ENCODE data around the gene RPL3. TPM values are rescaled to one million over a fixed set of nuclear protein-coding genes. Genes with fewer than 3 reads are reported as not detected.

Gene RPL3
- total and polyA plus RNA-seq, 2 donors, result 1,908 to 4,002 TPM

DNA sequence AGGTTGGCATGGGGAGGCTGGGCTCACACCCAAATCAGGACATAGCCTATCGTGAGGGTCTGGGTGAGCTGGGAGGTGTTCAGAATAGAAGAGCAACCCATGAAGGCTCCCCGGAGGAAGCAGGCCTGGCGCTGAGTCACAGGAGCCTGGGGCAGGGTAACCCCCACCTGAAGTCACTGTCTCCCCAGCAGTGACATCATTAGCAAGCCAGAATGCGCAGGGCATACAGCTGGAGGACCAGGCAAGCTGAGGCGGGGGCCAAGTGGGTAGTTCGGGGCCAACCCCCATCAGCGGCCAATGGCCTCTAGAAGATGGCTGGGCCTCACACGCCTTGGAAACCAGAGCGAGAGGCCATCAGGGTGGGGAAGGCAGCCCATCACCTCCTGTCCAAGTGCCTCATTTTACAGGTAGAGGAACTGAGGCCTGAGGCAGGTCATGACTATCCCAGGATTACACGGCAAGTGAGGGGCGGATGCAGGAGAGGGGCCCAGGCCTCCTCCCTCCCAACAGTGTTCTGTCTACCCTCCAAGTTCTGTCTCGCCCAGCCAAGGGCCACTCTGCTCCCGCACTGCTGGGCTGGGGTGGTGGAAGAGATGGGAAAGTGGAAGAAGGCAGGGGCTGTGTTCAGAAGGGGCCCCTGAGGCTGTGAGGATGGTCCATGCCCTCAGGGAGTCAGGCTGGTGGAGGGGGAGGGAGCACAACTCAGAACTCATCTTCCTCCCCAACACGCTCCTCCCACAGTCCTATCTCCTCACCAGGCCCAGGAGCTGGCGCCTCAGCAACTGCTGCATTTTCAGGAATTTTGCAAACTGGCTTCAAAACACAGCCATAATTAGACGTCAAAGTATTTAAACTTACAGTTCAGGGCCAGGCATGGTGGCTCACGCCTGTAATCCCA is 24.6 kb downstream of the RPL3 start:
- no peak for DNase-seq (ENCODE audit: extremely low spot score)
- peaks cover 2% of the 10 kb centered on the region for H3K4me1 ChIP-seq (ENCODE audit: insufficient read depth)
- no peaks in the 10 kb centered on the region for H3K36me3 ChIP-seq (ENCODE audit: insufficient read depth)
- 93% methylated on average over 17 of the region's 17 CpGs for WGBS
- no peak overlapping the region for H3K4me3 ChIP-seq (ENCODE audit: low read depth, low read length)
- H3K27ac ChIP-seq (ENCODE audit: low read depth), result no peak overlapping the region

- WGBS, result 83% methylated on average over 15 of the region's 15 CpGs
- Histone ChIP-seq H3K4me3 (ENCODE audit: low read depth, low read length) (no peak overlapping the region), H3K4me1 (ENCODE audit: insufficient read depth) (peaks cover 2% of the 10 kb centered on the region), H3K36me3 (ENCODE audit: insufficient read depth) (no peaks in the 10 kb centered on the region), H3K27ac (ENCODE audit: low read depth) (no peak overlapping the region)
- no peak for DNase-seq (ENCODE audit: extremely low spot score)
These were observed 25.6 kb downstream of the RPL3 start for GRCh38 chr22:39293766-39294368.

GRCh38 chr22:39292561-39293074 is 26.8 kb downstream of the RPL3 start:
- WGBS, result 36% methylated on average over 12 of the region's 12 CpGs
- H3K4me3 ChIP-seq (ENCODE audit: low read depth, low read length), result no peak overlapping the region

DNA sequence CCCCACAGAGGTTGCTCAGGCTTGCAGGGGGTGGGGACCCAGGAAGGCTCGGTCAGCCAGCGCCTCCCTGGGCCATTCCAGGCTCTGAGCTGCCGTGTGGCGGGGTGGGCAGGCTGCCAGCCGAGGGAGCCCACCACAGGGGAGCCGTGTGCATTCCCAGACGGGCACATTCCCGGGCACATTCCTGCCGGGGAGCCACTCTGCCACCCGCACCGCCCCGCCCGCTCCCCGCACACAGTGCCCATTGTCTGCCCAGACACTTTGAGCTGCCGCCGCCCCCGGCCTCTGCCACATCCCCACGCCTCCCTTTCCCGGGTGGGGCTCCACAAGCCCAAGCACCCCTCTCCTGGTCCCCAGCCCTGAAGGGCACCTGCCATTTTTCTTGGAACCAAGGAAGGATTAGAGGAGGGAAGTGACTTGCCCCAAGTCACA is 27.4 kb downstream of the RPL3 start:
- Histone ChIP-seq H3K4me3 (ENCODE audit: low read depth, low read length) (no peak overlapping the region), H3K27ac (ENCODE audit: low read depth) (peak overlapping the region; percentile 59), H3K36me3 (ENCODE audit: insufficient read depth) (no peaks in the 10 kb centered on the region), H3K4me1 (ENCODE audit: insufficient read depth) (no peaks in the 10 kb centered on the region)
- 74% methylated on average over 19 of the region's 19 CpGs for WGBS
- no peak for DNase-seq (ENCODE audit: extremely low spot score)

More at GRCh38 chr22:39292561-39293074, 26.8 kb downstream of the RPL3 start:
- Histone ChIP-seq H3K4me1 (ENCODE audit: insufficient read depth) (peaks cover 2% of the 10 kb centered on the region), H3K27ac (ENCODE audit: low read depth) (peak overlapping the region; percentile 59), H3K36me3 (ENCODE audit: insufficient read depth) (no peaks in the 10 kb centered on the region)
- DNase-seq (ENCODE audit: extremely low spot score), result no peak

GRCh38 chr22:39291523-39291922 is 27.9 kb downstream of the RPL3 start:
- 90% methylated on average over 10 of the region's 10 CpGs for WGBS
- Histone ChIP-seq H3K27ac (ENCODE audit: low read depth) (no peak overlapping the region), H3K36me3 (ENCODE audit: insufficient read depth) (no peaks in the 10 kb centered on the region), H3K4me1 (ENCODE audit: insufficient read depth) (no peaks in the 10 kb centered on the region), H3K4me3 (ENCODE audit: low read depth, low read length) (no peak overlapping the region)
- DNase-seq (ENCODE audit: extremely low spot score), result no peak

DNA sequence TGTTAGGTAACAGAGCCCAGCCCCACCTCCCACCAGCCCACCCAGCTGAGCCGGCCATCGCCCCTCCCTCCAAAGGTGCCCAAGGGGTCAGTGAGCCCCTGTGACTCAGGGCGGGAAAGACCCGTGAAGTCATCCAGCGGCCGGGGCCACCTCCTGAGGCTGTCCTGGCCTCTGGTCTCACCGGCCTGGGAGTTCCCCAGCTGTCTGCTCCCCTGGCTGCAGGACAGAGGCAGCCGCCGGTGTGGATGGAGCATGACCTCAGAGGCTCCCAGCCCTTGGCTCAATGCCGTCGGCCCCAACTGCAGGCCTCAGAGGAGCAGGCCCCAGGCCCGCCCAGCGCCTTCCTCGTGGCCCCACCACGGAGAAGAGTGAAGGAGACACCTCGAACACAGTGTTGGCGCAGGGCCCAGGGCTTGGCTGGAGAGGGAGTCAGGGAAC is 28.7 kb downstream of the RPL3 start:
- Histone ChIP-seq H3K4me1 (ENCODE audit: insufficient read depth) (no peaks in the 10 kb centered on the region), H3K4me3 (ENCODE audit: low read depth, low read length) (no peak overlapping the region), H3K27ac (ENCODE audit: low read depth) (no peak overlapping the region), H3K36me3 (ENCODE audit: insufficient read depth) (no peaks in the 10 kb centered on the region)
- no peak for DNase-seq (ENCODE audit: extremely low spot score)
- WGBS, result 36% methylated on average over 17 of the region's 17 CpGs

- no peak overlapping the region for H3K4me3 ChIP-seq (ENCODE audit: low read depth, low read length)
- DNase-seq (ENCODE audit: extremely low spot score), result no peak
- H3K4me1 ChIP-seq (ENCODE audit: insufficient read depth), result no peaks in the 10 kb centered on the region
- no peak overlapping the region for H3K27ac ChIP-seq (ENCODE audit: low read depth)
- WGBS, result 87% methylated on average over 16 of the region's 16 CpGs
- no peaks in the 10 kb centered on the region for H3K36me3 ChIP-seq (ENCODE audit: insufficient read depth)
These were observed 29.3 kb downstream of the RPL3 start for GRCh38 chr22:39289975-39290720.

DNA sequence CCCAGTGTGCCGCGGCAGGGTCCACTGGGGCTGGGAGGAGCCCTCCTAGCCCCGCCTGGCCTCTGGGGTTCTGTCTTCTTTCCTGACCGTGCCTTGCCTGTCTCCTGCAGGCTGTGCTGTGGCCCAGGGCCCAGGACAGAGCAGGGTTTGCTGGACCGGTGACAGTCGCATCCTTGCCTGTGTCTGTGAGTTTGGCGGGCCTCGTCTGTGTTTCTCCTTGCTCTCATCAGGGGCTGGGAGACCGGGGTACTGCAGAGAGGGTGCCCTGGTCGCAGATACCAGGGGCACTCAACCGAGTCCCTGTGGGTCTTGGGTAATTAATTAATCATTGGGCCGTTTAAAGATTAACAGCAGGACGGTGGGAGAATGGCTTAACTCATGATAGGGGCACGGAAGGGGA is 29.9 kb downstream of the RPL3 start:
- no peak for DNase-seq (ENCODE audit: extremely low spot score)
- Histone ChIP-seq H3K27ac (ENCODE audit: low read depth) (no peak overlapping the region), H3K36me3 (ENCODE audit: insufficient read depth) (no peaks in the 10 kb centered on the region), H3K4me1 (ENCODE audit: insufficient read depth) (no peaks in the 10 kb centered on the region), H3K4me3 (ENCODE audit: low read depth, low read length) (no peak overlapping the region)
- whole genome bisulfite sequencing, result 79% methylated on average over 14 of the region's 14 CpGs

DNA sequence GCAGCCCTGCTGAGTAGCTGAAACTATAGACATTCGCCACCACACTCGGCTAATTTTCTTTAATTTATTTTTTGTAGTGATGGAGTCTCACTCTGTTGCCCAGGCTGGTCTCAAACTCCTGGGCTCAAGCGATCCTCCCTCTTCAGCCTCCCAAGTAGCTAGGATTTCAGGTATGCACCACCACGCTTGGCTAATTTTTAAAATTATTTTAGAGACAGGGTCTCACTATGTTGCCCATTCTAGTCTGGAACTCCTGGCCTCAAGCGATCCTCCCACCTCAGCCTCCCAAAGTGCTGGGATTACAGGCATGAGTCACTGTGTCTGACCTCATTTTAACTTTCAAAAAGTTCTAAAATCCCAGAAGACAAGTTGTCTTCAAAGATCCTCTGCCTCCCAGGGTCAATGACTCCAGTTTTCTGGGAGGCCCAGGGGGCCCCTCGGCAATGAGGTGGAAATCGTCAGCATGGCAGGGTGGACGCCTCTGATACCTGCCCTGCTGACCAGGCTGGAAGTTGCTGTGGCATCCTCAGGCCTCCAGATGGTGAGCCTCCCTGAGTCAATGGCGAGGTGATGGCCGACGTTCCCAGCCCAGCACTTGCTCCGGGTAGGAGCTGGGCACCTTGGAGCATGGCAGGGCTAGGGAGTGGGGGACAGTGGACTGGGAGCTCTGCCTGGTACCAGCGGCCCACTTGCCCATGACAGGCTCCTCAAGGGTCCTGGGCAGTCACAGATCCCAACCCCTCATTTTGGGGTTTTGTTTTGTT is 31.1 kb downstream of the RPL3 start:
- 95% methylated on average over 13 of the region's 13 CpGs for WGBS
- no peak overlapping the region for H3K4me3 ChIP-seq (ENCODE audit: low read depth, low read length)

GRCh38 chr22:39287076-39287725 is 32.2 kb downstream of the RPL3 start:
- Histone ChIP-seq H3K36me3 (ENCODE audit: insufficient read depth) (no peaks in the 10 kb centered on the region), H3K4me1 (ENCODE audit: insufficient read depth) (no peaks in the 10 kb centered on the region), H3K4me3 (ENCODE audit: low read depth, low read length) (no peak overlapping the region), H3K27ac (ENCODE audit: low read depth) (no peak overlapping the region)
- 61% methylated on average over 8 of the region's 8 CpGs for WGBS
- DNase-seq (ENCODE audit: extremely low spot score), result no peak

More for the DNA sequence above, 31.1 kb downstream of the RPL3 start:
- Histone ChIP-seq H3K4me1 (ENCODE audit: insufficient read depth) (no peaks in the 10 kb centered on the region), H3K36me3 (ENCODE audit: insufficient read depth) (no peaks in the 10 kb centered on the region), H3K27ac (ENCODE audit: low read depth) (no peak overlapping the region)
- no peak for DNase-seq (ENCODE audit: extremely low spot score)

- Histone ChIP-seq H3K4me1 (ENCODE audit: insufficient read depth) (no peaks in the 10 kb centered on the region), H3K27ac (ENCODE audit: low read depth) (no peak overlapping the region), H3K36me3 (ENCODE audit: insufficient read depth) (no peaks in the 10 kb centered on the region), H3K4me3 (ENCODE audit: low read depth, low read length) (no peak overlapping the region)
- WGBS, result 88% methylated on average over 3 of the region's 3 CpGs
- DNase-seq (ENCODE audit: extremely low spot score), result no peak
These were observed 34.4 kb downstream of the RPL3 start for GRCh38 chr22:39284983-39285382.

DNA sequence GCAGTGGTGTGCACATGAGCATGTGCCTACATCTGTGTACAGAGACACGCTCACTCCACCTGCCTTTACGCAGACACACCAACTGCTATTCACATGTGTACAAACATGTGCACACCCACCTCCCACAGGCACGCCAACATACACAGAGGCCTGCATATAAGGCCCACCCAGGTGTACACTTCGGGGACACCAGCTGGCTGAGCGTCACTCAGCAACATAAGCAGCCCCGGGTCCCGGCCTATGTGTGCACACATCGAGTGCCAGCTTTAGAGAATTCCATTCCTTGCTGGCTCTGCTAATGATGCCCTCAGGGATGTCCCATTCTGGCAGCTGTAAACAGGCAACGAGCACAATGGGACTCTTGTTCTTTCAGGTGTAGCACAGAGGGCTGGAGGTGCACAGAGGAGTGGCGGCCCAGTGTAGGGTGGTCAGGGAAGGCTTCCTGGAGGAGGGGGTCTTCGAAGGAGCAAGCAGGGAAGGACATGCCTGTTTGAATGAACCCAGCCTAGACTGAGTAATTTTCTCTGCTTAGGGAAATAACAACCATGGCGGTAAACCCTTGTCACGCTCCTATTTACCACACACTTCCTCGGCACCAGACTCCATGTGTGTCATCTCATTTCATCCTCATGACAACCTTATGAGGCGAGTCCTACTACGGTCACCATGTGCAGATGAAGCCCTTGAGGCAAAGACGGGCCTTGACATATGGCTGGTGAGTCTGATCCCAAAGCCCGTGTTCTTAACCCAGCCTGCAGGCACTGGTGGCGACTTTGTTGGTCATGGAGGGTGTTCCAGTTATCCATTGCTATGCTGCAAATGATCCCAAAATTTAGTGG is 35.1 kb downstream of the RPL3 start:
- Histone ChIP-seq H3K36me3 (ENCODE audit: insufficient read depth) (no peaks in the 10 kb centered on the region), H3K4me1 (ENCODE audit: insufficient read depth) (no peaks in the 10 kb centered on the region), H3K27ac (ENCODE audit: low read depth) (no peak overlapping the region), H3K4me3 (ENCODE audit: low read depth, low read length) (no peak overlapping the region)
- WGBS, result 93% methylated on average over 19 of the region's 19 CpGs
- no peak for DNase-seq (ENCODE audit: extremely low spot score)

Measured in urinary bladder (tissue), 4 donors.